Left ventricle myocardium inferior (tissue), 1 donor: ENCODE results near the gene BCHE. TPM values are rescaled to one million over a fixed set of nuclear protein-coding genes. Genes with fewer than 3 reads are reported as not detected.

Source experiments
- DNase-seq: peaks from one replicate; pipeline ENCODE4 v3.0.0-alpha.2; 2020
- H3K27ac ChIP-seq: fragments of 200-600 bp; replicated peaks from 2 replicates; pipeline ENCODE4 v1.8.0; 2021
- H3K27me3 ChIP-seq: fragments of 200-600 bp; 2 replicates; pipeline ENCODE4 v1.8.0; 2021; ENCODE audit warnings: low read depth
- H3K36me3 ChIP-seq: fragments of 200-600 bp; 2 replicates; pipeline ENCODE4 v1.8.0; 2021
- H3K4me1 ChIP-seq: fragments of 200-600 bp; 2 replicates; pipeline ENCODE4 v1.8.0; 2021
- H3K4me3 ChIP-seq: fragments of 200-600 bp; 2 replicates; pipeline ENCODE4 v1.8.0; 2021; ENCODE audit warnings: mild to moderate bottlenecking, moderate library complexity
- H3K9me3 ChIP-seq: fragments of 200-600 bp; replicated peaks from 2 replicates; pipeline ENCODE4 v1.8.0; 2021
- intact Hi-C: fragments of 100-400 bp; cut with micrococcal nuclease; formaldehyde crosslinking; loops from one replicate; pipeline ENCODE4 v1.11.0; 2022
- total RNA-seq: library from RNA; stranded (reverse); fragmentation: NEBNext Ultra II Directional; extraction: Animal tissue kit (Norgen Biotek cat#: 25700); gene quantifications from one replicate; pipeline ENCODE4 v1.2.1, GENCODE V29; 2021
- TF ChIP-seq, protein P1 (sequence below): fragments of 200-600 bp; IDR thresholded peaks from 2 replicates; pipeline ENCODE4 v1.8.0; 2021; ENCODE audit warnings: antibody characterized with exemption, mild to moderate bottlenecking, borderline replicate concordance
- donor health status: DM: no; HTN: yes; CAD: no; lungs with severe emphysema.

The BCHE gene
- total RNA-seq, 1 donor from 2014 or later = 2.3 TPM

DNA sequence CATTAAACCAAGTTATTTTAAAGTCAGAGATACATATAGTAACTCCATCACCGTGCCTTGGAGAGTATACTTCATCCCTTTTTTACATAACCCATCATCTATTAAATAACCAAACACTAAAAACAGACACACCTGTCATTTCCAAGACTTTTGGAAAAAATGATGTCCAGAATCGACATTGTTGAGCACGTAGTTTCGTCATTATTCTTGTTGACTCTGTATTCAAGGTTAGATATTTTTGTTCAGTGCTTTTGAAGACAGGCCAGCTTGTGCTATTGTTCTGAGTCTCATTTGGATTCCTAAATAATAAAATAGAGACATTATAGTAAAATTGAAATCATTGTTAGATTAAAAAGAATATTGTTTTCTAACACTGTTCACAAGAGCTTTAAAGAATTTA, 51.2 kb downstream of the BCHE start:
- H3K27me3 ChIP-seq = no peaks in the 10 kb centered on the region
- H3K4me3 ChIP-seq = no peak overlapping the region
- intact Hi-C loops = no loop called here
- TF ChIP-seq, protein P1, sequence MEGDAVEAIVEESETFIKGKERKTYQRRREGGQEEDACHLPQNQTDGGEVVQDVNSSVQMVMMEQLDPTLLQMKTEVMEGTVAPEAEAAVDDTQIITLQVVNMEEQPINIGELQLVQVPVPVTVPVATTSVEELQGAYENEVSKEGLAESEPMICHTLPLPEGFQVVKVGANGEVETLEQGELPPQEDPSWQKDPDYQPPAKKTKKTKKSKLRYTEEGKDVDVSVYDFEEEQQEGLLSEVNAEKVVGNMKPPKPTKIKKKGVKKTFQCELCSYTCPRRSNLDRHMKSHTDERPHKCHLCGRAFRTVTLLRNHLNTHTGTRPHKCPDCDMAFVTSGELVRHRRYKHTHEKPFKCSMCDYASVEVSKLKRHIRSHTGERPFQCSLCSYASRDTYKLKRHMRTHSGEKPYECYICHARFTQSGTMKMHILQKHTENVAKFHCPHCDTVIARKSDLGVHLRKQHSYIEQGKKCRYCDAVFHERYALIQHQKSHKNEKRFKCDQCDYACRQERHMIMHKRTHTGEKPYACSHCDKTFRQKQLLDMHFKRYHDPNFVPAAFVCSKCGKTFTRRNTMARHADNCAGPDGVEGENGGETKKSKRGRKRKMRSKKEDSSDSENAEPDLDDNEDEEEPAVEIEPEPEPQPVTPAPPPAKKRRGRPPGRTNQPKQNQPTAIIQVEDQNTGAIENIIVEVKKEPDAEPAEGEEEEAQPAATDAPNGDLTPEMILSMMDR = no peak
- no peak overlapping the region for H3K27ac ChIP-seq
- H3K36me3 ChIP-seq = no peaks in the 10 kb centered on the region
- no peaks in the 10 kb centered on the region for H3K4me1 ChIP-seq
- H3K9me3 ChIP-seq = no peaks in the 10 kb centered on the region
- DNase-seq = no peak

GRCh38 chr3:165784337-165784736, 52.9 kb downstream of the BCHE start:
- Histone ChIP-seq H3K4me1 (no peaks in the 10 kb centered on the region), H3K27ac (no peak overlapping the region), H3K4me3 (no peak overlapping the region), H3K9me3 (peaks cover 4% of the 10 kb centered on the region), H3K36me3 (no peaks in the 10 kb centered on the region), H3K27me3 (no peaks in the 10 kb centered on the region)
- TF ChIP-seq, protein P1 = no peak
- DNase-seq = no peak
- intact Hi-C loops = no loop called here

DNA sequence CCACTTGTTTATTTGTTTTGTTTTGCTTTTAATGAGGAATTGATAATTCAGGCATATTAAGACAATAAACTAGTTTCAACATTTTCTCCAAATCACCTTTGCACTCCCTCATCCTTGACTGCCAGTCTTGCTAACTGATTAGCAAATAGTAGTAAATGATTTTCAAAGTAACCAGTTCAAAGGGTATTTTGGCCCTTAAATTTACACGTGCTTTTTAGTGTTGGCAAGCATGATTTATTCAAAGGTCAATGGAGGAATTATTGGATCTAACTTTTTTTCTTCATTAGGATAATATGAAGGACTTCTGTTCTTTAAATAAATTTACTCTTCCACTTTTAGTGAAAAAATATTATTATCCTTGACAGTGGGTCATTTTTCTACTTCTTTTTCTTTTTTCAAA, 53.8 kb downstream of the BCHE start:
- no peaks in the 10 kb centered on the region for H3K36me3 ChIP-seq
- no peaks in the 10 kb centered on the region for H3K4me1 ChIP-seq
- no peak for DNase-seq
- intact Hi-C loops = no loop called here
- peaks cover 4% of the 10 kb centered on the region for H3K9me3 ChIP-seq
- no peak overlapping the region for H3K27ac ChIP-seq
- H3K4me3 ChIP-seq = no peak overlapping the region
- H3K27me3 ChIP-seq = no peaks in the 10 kb centered on the region
- TF ChIP-seq, protein P1 = no peak

GRCh38 chr3:165778891-165779290, 58.3 kb downstream of the BCHE start:
- TF ChIP-seq, protein P1 = no peak
- H3K36me3 ChIP-seq = no peaks in the 10 kb centered on the region
- H3K27ac ChIP-seq = no peak overlapping the region
- no peaks in the 10 kb centered on the region for H3K27me3 ChIP-seq
- intact Hi-C loops = no loop called here
- H3K4me1 ChIP-seq = no peaks in the 10 kb centered on the region
- H3K9me3 ChIP-seq = peaks cover 4% of the 10 kb centered on the region
- no peak overlapping the region for H3K4me3 ChIP-seq
- DNase-seq = no peak

DNA sequence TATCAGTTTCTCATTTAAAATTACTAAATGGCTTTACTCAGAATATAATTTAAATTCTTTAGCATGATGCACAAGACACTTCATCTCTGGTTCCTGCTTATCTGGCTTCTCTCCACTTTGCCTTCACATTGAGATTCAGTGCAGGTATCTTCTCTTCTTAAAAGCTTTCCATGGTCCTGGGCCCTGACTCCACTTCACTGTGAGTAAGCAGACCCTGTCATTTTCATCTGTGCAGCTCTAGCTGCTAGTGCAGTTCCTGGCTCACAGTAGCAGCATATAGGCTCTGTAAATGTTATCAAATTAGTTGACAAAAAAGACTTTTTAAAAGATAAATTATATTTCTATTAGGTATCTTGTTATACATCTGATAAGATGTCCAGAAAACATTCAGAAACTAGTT, 58.8 kb downstream of the BCHE start:
- H3K4me3 ChIP-seq = no peak overlapping the region
- no peaks in the 10 kb centered on the region for H3K4me1 ChIP-seq
- intact Hi-C loops = no loop called here
- DNase-seq = no peak
- TF ChIP-seq, protein P1 = no peak
- H3K27me3 ChIP-seq = no peaks in the 10 kb centered on the region
- peaks cover 4% of the 10 kb centered on the region for H3K9me3 ChIP-seq
- no peak overlapping the region for H3K27ac ChIP-seq
- no peaks in the 10 kb centered on the region for H3K36me3 ChIP-seq

DNA sequence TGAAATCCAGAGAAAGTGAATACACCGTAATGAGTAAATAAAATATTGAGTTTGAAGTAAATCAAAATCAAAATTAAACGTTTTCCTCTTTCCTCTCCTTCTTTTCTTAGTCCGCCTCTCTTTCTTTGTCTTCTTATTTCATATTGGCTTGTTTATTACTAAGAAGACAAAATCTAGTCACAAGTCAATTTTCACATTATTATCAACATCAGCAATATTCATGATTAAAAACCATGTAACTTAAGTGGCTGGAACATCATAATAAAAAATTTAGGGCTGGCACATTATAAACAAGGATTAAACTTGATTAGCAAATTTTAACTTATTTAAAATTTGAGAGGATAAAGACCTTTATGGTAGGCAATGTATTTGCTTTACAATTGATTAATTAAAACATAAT, 61.4 kb downstream of the BCHE start:
- no peaks in the 10 kb centered on the region for H3K4me1 ChIP-seq
- no peaks in the 10 kb centered on the region for H3K36me3 ChIP-seq
- no peak overlapping the region for H3K4me3 ChIP-seq
- DNase-seq = no peak
- H3K27me3 ChIP-seq = no peaks in the 10 kb centered on the region
- H3K9me3 ChIP-seq = peaks cover 4% of the 10 kb centered on the region
- TF ChIP-seq, protein P1 = no peak
- intact Hi-C loops = no loop called here
- H3K27ac ChIP-seq = no peak overlapping the region
